Fibroblast of skin of back (primary cell): Measurements from ENCODE around the gene TSPAN32.

Experiments used
- DNase-seq: peaks from one replicate; pipeline ENCODE4 v3.0.0-alpha.2; 2013

Gene TSPAN32

DNA sequence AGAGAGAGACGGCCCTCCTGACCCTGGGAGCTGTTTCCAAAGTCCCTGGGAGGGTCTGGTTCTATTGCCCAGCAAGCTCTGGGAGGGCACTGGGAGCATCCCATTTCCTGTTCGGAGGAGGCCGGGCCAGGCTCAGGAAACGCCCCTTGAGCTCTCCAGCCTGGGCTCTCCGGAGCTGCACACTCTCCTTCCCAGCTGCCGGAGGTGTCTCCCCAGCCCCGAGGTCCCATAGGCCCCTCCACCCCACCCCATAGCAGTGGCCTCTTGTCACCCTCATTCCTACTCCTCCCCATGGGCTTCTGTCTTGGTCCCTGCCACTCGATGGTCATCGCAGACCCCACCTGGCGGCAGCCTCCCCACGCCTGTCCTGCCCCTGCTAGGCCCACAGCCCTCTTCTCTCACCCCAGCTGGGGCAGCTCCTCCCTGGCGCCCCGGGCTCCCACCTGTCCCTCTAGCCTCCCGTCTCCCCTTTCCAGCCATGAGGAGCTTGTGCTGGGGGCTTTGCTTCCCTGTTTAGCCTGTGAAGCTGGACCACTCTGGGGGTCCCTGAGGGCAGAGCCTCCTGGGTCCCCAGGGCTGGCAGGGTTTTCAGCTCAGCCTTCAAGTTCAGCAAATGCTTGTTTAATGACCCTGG is 2.8 kb downstream of the TSPAN32 start:
- DNase-seq = peak; percentile 27

- peak; percentile 61 for DNase-seq
These were observed 3.4 kb downstream of the TSPAN32 start for GRCh38 chr11:2305140-2305778.

- peak; percentile 51 for DNase-seq
These were observed 4.1 kb downstream of the TSPAN32 start for GRCh38 chr11:2305788-2306451.

DNA sequence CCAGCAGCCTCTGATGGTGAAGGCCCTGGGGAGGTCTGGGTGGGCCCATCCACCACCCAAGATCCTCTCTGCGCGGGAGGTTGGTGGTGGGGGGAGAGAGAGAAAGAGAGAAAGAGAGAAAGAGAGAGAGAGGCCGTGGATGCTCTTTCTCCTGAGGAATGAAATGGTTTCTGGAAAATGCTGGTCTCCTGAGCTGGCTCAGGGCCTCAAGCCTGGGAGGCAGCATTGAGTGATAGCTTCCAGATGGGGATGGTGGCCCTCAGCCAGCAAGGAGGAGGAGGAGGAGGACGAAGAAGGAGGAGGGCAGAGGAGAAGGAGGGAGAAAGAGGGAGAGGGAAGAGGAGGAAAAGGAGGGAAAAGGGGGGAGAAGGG is 4.6 kb downstream of the TSPAN32 start:
- peak; percentile 85 for DNase-seq

DNA sequence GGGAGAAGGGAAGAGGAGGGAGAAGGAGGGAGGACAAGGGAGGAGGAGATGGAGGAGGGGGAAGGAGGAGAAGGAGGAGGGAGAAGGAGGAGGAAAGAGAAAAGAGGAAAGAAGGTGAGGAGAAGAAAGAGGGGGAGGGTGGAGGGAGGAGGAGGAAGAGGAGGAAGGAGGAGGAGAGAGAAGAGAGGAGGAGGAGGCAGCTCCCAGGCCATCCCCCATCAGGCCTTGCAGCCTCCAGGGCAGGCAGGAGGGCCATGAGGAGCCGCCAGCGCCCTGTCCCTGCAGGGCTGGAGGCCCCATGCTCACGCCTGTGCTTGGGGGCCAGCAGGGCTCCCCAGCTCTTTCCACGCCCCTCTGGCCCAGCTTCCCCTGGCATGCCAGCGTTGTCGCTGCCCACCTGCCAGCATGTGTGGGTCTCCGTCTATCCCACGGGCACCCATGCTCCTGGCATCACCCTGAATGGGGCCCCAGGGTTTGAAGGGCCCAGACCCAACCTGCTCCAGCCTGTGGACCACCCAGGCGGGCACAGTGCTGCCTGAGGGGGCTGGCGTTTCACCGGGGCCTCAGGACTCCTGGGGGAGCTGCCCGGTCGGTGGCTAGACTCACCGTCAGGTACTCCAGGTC is 5.2 kb downstream of the TSPAN32 start:
- DNase-seq = peak; percentile 56

GRCh38 chr11:2307501-2308331 is 5.9 kb downstream of the TSPAN32 start:
- no peak for DNase-seq

- DNase-seq = no peak
These were observed 6.9 kb downstream of the TSPAN32 start for GRCh38 chr11:2308713-2309112.

DNA sequence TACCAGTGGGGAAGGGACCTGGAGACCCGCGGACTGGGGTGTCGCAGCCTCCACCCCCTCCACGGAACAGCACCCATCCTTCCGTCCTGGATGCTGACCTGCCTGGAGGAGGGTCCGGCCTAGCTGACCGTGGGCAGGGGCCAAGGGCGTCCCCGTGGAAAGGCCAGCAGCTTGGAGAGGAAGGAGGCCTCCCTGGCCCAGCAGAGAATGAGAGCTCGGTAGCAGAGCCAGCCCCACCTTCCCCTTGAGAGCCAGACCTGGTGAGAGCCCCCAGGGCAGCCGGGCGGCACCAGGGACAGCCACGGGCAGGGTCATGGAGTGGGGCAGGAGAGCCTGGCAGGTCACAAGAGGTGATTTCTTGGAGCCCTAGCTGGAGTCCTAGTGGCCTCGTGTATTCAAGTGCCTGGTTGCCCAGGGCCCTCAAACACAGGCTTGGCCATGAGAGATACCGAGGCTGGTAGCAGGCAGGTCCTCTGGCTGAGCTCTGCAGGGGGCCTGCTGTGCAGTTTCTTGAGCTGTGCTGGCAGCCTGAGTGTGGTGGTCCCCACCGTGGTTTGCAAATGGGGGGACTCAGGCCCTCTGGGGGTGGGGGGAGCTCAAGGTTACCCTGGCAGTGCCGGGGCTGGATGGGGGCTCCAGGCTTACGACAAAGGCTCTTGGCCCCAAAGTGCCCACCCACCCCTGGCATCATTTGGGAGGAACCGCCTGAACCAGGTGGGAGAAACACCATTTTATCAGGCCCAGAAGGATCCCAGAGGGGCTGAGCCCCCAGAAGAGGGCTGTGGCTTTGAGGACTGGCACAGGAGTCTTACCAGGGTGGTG is 7.6 kb downstream of the TSPAN32 start:
- no peak for DNase-seq

DNA sequence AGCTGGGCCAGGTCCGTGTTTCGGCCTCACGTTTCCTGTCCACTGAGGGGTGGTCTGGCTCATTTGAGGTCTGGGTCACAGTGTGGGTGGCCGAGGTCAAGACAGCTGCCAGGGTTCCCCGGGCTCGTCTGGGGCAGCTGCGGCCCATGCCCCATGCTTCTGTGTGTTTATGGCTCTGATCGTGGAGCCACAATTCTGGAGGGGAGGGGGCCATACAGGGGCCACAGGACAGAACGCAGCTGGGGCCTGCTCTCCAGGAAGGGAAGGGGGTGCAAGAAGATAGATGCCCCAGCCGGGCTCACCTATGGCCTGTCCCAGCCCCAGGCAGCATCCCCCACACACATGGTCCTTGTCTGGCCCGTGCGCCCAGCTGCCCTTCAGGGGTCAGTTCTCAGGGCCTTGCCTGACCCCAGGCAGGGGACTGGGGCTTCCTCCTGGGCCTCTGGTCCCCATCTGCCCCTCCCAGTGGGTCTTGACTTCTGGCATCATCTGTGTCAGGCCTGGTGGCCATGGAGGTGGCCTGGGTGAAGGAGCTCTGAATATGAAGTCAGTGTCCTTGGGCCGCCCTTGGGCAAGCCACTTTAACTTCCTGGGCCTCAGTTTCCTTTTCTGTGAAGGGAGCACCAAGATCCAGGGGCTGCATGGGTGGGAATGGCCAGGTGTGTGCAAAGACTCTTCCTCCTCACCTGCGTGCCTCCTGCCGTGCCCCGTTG is 8.4 kb downstream of the TSPAN32 start:
- no peak for DNase-seq

GRCh38 chr11:2310786-2311352 is 9.1 kb downstream of the TSPAN32 start:
- DNase-seq = no peak

DNA sequence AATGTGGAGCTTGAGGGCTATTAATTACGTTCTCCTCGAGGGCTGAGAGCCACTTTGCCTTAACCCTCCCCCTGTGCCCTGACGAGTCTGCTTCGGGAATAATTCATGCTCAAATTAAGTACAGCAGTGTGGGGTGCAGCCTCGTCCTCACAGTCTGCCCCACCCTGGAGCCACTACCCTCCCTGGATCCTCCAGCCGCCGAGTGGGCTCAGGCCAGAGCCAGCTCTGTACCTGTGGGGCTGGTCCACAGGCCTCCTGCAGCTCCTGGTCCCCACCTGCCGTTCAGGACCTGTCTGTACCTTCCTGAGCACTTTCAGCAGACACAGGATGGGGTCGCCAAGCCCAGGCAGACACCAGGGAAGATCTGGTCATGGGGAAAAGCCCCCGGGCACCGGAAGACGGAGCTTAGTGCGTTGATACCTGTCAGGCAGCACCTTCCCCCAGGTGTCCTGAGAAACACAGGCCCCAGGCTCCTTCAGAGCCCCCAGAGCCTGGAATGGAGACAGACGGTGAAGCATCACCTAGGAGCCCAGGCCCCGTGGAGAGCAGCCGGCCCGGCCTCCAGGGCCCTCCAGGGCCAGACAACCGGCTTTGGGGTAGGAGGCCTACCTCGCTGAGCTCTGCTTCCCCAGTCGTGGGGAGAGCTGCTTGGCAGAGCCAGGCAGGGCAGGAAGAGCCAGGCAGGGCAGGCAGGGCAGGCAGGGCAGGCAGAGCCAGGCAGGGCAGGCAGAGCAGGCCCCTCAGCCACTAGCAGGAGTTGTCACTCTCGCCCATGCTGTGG is 9.7 kb downstream of the TSPAN32 start:
- DNase-seq = no peak

- peak; percentile 67 for DNase-seq
These were observed 10.6 kb downstream of the TSPAN32 start for GRCh38 chr11:2312232-2313042.

- DNase-seq = no peak
These were observed 11.5 kb downstream of the TSPAN32 start for GRCh38 chr11:2313051-2313951.

GRCh38 chr11:2314136-2314524 is 12.3 kb downstream of the TSPAN32 start:
- DNase-seq = no peak

DNA sequence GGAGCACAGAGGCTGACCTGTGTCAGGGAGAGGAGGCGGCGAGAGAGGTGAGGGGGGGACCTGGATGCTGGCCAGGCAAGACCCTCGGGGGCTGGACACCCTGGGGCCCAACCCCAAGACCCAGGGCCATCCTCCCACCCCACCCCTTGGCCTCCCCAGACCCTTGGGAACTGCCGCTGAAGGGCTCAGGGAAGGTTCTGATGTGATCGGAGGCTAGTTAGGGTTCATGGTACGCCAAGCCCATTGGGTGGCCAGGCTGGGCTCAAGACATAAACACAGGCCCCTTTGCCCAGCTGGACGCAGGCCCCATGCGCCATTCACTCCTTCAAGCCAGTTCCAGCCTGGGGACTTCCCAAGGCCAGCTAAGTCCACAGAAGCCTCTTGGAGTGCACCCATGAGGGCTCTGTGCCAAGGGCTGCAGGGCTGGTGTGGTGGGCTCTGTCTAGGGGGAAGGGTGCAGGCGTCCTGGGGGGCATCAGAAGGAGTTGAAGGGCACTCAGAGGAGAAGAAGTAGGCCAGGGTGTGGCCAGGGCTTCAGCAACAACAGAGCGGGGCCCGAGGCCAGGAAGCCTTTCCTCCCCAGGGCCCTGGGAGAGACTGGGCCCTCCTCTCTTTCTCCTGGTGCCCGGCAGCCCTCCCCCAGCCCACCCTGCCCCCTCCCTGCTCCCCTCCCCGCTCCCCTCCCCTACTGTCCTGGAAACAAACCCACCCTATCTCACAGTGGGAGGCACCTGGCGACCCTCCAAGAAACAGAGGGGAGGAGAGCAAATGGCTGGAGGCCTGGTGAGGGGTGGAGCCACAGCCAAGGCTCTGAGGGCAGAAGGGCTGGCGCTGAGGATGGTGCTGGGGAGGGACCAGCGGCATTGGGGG is 12.9 kb downstream of the TSPAN32 start:
- peak; percentile 93 for DNase-seq

DNA sequence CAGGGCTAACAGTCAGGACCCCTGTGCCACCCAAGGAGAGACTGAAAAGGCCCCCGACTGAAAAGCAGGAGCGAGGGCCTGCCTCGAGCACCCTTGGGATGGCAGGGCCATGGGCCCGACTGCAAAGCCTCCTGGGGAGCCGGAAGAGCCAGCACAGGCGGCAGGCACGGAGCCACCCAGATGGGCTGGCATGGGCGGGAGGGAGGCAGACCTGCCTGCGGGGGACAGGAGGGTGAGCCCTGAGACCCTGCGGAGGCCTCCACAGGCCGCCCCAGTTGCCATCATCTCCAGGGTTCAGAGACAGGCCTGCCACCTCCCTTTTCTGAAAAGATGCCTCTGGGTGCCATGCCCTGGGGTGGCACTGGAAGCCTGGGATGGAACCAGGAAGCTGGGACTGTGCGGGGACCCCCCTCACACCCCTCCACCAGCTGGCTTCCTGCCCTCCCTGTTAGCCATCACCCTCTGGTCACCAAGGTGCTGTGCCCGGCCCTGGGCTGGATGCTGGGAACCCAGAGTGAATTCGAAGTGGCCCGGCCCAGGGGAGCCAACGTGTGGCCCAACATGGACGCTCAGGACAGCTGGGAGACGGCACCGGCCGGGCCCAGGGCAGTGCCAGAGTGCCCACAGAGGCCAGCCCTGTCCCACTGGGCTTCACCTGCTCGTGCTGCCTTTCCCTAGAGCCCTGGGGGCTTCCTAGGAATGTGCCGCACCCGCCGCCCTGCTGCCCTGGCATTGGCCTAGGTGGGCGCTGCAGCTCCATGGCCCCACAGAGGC is 13.8 kb downstream of the TSPAN32 start:
- no peak for DNase-seq
